OCI-LY1 (cell line): ENCODE measurements around the gene DYNC2I2.
"Not testable (repeated sequence)": the region's sequence is repeated elsewhere in the genome, so short reads cannot be mapped to it uniquely, and the experiment has no call there.

Experiments used
- CTCF ChIP-seq: fragments of 200-600 bp; sonication (generic), shearing (Covaris generic); IDR thresholded peaks from 2 replicates; pipeline ENCODE4 v1.5.1; 2017; ENCODE audit warnings: mild to moderate bottlenecking, antibody characterized with exemption, low read length, moderate library complexity, mixed read lengths
- EZH2 ChIP-seq: fragments of 200-600 bp; sonication (generic), shearing (Covaris generic); IDR thresholded peaks from 2 replicates; pipeline ENCODE4 v1.8.0; 2017; ENCODE audit warnings: borderline replicate concordance, mixed run types, mild to moderate bottlenecking, antibody characterized with exemption, low read length, moderate library complexity, mixed read lengths

- TF ChIP-seq CTCF, EZH2: not testable (repeated sequence)
Measured at GRCh38 chr9:128693738-128694137, 37.1 kb upstream of the DYNC2I2 start.
